ENCODE results near the gene FAM114A1.
"Not testable (repeated sequence)": the region's sequence is repeated elsewhere in the genome, so short reads cannot be mapped to it uniquely, and the experiment has no call there.

The FAM114A1 gene

DNA sequence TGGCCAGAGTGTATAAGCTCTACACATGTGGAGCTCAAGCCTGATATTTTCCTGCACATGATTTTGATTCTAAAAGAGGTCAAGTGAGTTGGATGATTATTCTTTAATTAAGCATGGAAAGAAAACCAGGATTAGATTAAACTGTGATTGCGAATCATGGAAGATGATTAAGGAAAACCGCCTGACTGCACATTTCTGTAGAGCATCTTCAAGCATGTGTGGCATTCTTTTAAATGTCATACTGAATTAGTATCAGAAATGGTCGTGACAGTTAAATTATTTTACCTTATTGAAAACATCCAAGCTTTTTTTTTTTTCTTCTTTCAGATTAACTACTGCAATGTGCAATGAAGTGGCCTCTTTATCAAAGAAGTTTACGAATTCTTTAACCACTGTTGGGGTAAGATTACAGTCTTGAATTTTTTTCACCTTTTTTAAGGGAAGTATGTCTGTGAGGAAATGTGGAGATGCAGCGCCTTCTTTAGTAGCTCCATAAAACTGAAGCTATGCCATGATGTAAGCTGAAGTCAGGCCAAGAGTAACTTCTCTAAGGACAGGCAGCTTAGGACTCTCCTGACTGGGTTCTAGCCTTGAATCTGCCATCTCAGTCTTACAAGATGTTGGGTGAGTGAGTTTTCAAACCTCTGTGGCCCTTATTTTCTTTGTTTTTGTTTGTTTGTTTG is 67.9 kb downstream of the FAM114A1 start:
- Histone ChIP-seq H3K27me3 (ENCODE audit: insufficient read depth, low read length) (no peaks in the 10 kb centered on the region), H3K9me3 (ENCODE audit: low read length) (no peaks in the 10 kb centered on the region), H2AFZ (ENCODE audit: low read depth, low read length) (no peak overlapping the region), H3K4me1 (ENCODE audit: insufficient read depth, low read length) (peaks cover 6% of the 10 kb centered on the region), H3K4me3 (ENCODE audit: low read length) (no peak overlapping the region), H3K36me3 (ENCODE audit: insufficient read depth, low read length) (no peaks in the 10 kb centered on the region)

DNA sequence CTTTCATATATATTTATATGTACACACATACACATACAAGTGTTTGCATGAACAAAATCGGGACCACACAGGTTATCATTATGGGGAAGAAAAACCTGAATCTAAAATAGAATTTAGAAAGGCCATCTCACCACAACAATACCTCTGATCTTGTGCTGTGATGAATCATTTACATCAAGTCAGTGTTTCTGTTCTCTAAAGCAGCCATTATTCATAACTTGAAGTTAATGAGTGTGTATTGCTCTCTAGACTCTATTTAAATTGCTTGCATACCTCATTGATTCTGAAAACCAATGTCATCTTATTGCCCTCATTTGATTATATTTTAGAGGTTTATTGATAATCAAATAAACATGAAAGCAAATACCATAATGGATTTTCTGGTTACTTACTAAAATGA is 71.6 kb downstream of the FAM114A1 start:
- H2AFZ ChIP-seq (ENCODE audit: low read depth, low read length), result no peak overlapping the region
- no peaks in the 10 kb centered on the region for H3K4me1 ChIP-seq (ENCODE audit: insufficient read depth, low read length)
- no peaks in the 10 kb centered on the region for H3K9me3 ChIP-seq (ENCODE audit: low read length)
- H3K4me3 ChIP-seq (ENCODE audit: low read length), result no peak overlapping the region
- H3K36me3 ChIP-seq (ENCODE audit: insufficient read depth, low read length), result no peaks in the 10 kb centered on the region
- no peaks in the 10 kb centered on the region for H3K27me3 ChIP-seq (ENCODE audit: insufficient read depth, low read length)

- no peak overlapping the region for H3K4me3 ChIP-seq (ENCODE audit: low read length)
- H2AFZ ChIP-seq (ENCODE audit: low read depth, low read length), result no peak overlapping the region
- H3K9me3 ChIP-seq (ENCODE audit: low read length), result no peaks in the 10 kb centered on the region
- no peaks in the 10 kb centered on the region for H3K27me3 ChIP-seq (ENCODE audit: insufficient read depth, low read length)
- H3K4me1 ChIP-seq (ENCODE audit: insufficient read depth, low read length), result no peaks in the 10 kb centered on the region
- no peaks in the 10 kb centered on the region for H3K36me3 ChIP-seq (ENCODE audit: insufficient read depth, low read length)
Observed at GRCh38 chr4:38940476-38940875, 72.9 kb downstream of the FAM114A1 start.

DNA sequence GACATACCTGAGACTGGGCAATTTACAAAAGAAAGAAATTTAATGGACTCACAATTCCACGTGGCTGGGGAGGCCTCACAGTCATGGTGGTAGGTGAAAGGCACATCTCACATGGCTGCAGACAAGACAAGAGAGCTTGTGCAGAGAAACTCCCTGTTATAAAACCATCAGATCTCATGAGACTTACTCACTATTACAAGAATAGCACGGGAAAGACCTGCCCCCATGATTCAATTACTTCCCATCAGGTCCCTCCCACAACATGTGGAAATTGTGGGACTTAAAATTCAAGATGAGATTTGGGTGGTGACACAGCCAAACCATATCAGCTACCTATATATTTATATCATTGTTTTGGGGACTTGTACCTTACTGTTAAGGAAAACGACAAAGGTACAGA is 74.3 kb downstream of the FAM114A1 start:
- not testable (repeated sequence) for H3K4me3 ChIP-seq (ENCODE audit: low read length); H3K4me1 ChIP-seq (ENCODE audit: insufficient read depth, low read length); H2AFZ ChIP-seq (ENCODE audit: low read depth, low read length); H3K9me3 ChIP-seq (ENCODE audit: low read length); H3K27me3 ChIP-seq (ENCODE audit: insufficient read depth, low read length); H3K36me3 ChIP-seq (ENCODE audit: insufficient read depth, low read length)

DNA sequence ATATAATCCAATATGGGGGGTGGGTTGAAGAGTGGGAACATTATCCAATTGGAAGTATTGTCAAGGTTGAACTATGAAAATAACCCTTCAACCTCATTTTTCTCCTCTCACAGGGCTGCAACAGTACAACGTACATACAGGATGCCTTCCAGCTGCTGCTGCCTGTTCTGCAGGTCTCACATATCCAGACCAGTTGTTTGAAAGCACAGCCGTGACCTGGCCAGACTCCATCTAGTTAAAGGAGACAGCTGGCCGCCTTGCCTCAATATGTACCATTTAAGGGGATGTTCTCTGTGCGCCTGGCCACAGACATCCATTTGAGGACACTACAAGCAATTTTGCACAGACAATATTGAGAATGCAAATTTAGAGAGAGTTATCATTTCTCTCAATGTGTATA is 75.7 kb downstream of the FAM114A1 start:
- Histone ChIP-seq H3K4me1 (ENCODE audit: insufficient read depth, low read length) (no peaks in the 10 kb centered on the region), H3K9me3 (ENCODE audit: low read length) (no peaks in the 10 kb centered on the region), H3K36me3 (ENCODE audit: insufficient read depth, low read length) (no peaks in the 10 kb centered on the region), H3K4me3 (ENCODE audit: low read length) (no peak overlapping the region), H2AFZ (ENCODE audit: low read depth, low read length) (no peak overlapping the region), H3K27me3 (ENCODE audit: insufficient read depth, low read length) (no peaks in the 10 kb centered on the region)

DNA sequence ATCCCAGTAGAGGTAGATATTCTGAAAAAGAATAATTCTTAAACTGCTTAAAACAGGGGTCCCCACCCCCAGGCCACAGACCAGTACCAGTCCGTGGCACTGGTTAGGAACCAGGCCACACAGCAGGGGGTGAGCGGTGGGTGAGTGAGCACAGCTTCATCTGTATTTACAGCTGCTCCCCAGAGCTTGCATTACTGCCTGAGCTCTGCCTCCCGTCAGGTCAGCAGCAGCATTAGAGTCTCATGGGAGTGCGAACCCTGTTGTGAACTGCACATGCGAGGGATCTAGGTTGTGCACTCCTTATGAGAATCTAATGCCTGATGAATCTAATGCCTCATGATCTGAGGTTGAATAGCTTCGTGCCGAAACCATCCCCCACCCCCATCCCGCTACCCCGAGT is 76.8 kb downstream of the FAM114A1 start:
- Histone ChIP-seq H3K4me1 (ENCODE audit: insufficient read depth, low read length) (no peaks in the 10 kb centered on the region), H3K36me3 (ENCODE audit: insufficient read depth, low read length) (no peaks in the 10 kb centered on the region)

DNA sequence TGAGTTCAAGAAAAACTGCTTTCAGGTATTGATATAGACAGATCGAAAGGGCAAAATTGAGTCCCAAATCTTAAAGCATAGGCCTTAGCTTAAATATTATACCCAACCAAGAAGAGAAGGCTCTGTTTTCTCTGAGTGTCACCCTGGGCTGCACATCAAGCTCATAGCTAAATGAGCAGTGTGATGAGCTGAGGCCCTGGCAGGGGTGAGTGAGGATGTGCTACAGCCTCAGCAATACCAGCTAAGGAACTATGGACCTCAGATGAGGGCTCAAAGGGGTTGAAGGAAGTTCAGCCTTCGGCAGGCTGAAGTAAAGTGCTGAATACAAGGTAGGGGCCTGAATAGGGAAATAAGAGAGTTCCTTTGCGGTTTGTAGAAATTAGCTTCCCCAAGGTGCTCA is 79.3 kb downstream of the FAM114A1 start:
- Histone ChIP-seq H3K4me1 (ENCODE audit: insufficient read depth, low read length) (no peaks in the 10 kb centered on the region), H3K36me3 (ENCODE audit: insufficient read depth, low read length) (no peaks in the 10 kb centered on the region), H3K27me3 (ENCODE audit: insufficient read depth, low read length) (no peaks in the 10 kb centered on the region), H3K4me3 (ENCODE audit: low read length) (no peak overlapping the region), H3K9me3 (ENCODE audit: low read length) (no peaks in the 10 kb centered on the region), H2AFZ (ENCODE audit: low read depth, low read length) (no peak overlapping the region)

More for the DNA sequence above, 76.8 kb downstream of the FAM114A1 start:
- Histone ChIP-seq H3K27me3 (ENCODE audit: insufficient read depth, low read length) (no peaks in the 10 kb centered on the region), H2AFZ (ENCODE audit: low read depth, low read length) (no peak overlapping the region), H3K9me3 (ENCODE audit: low read length) (no peaks in the 10 kb centered on the region), H3K4me3 (ENCODE audit: low read length) (no peak overlapping the region)

- Histone ChIP-seq H3K27me3 (ENCODE audit: insufficient read depth, low read length) (no peaks in the 10 kb centered on the region), H3K4me3 (ENCODE audit: low read length) (no peak overlapping the region), H3K4me1 (ENCODE audit: insufficient read depth, low read length) (no peaks in the 10 kb centered on the region), H3K9me3 (ENCODE audit: low read length) (no peaks in the 10 kb centered on the region), H2AFZ (ENCODE audit: low read depth, low read length) (no peak overlapping the region), H3K36me3 (ENCODE audit: insufficient read depth, low read length) (no peaks in the 10 kb centered on the region)
Observed at GRCh38 chr4:38948551-38948950, 80.9 kb downstream of the FAM114A1 start.

DNA sequence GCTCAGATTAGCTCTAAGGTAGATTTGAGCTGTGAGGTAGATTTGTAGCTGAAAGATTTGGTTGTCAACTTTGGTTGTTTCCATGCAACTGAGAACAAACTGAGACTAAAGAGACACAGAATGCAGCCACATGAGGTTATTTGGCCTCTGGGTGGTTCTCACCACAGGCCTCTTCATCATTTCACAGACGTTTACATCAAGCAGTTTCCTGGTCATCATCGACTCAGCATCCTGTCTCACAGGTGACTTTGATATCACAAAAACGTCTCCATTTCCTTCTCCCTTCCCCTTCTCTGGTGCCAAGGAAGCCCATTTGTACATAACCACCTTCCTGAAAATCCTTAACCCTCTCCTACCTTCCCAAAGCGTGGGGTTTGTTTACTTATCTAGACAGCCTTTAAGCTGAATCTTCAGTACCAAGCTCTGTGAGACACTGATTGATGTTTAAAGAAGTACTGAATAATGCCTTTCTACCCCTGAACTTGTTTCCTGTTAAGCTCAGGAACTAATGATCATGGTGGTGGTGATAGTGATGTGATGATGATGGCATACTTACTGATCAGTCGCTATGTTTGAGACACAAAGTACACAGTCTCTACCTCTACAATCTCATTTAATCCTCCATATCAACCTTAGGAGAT is 81.9 kb downstream of the FAM114A1 start:
- Histone ChIP-seq H3K9me3 (ENCODE audit: low read length) (no peaks in the 10 kb centered on the region), H3K4me1 (ENCODE audit: insufficient read depth, low read length) (no peaks in the 10 kb centered on the region), H2AFZ (ENCODE audit: low read depth, low read length) (no peak overlapping the region), H3K36me3 (ENCODE audit: insufficient read depth, low read length) (no peaks in the 10 kb centered on the region), H3K4me3 (ENCODE audit: low read length) (no peak overlapping the region), H3K27me3 (ENCODE audit: insufficient read depth, low read length) (no peaks in the 10 kb centered on the region)

GRCh38 chr4:38950159-38950558 is 82.6 kb downstream of the FAM114A1 start:
- H3K9me3 ChIP-seq (ENCODE audit: low read length), result no peaks in the 10 kb centered on the region
- no peak overlapping the region for H2AFZ ChIP-seq (ENCODE audit: low read depth, low read length)
- no peaks in the 10 kb centered on the region for H3K36me3 ChIP-seq (ENCODE audit: insufficient read depth, low read length)
- no peaks in the 10 kb centered on the region for H3K4me1 ChIP-seq (ENCODE audit: insufficient read depth, low read length)
- no peak overlapping the region for H3K4me3 ChIP-seq (ENCODE audit: low read length)
- H3K27me3 ChIP-seq (ENCODE audit: insufficient read depth, low read length), result no peaks in the 10 kb centered on the region

DNA sequence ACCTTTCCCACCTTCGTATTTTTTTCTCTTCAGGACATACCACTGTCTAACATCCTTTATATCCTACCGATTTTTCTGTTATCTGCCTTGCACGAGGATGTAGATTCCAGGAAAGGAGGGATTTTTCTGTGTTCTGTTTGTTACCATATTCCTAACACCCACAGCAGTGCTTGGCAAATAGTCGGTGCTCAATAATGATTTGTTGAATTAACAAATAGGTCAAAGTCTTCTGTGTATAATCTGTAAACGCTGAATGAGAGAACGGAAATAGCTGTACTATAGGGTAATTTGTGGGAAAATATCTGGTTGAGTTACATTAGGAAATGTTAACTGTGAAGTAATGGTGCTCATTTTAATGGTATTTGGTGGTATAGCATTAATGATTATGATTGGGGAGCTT is 83.1 kb downstream of the FAM114A1 start:
- H3K27me3 ChIP-seq (ENCODE audit: insufficient read depth, low read length), result no peaks in the 10 kb centered on the region
- no peak overlapping the region for H2AFZ ChIP-seq (ENCODE audit: low read depth, low read length)
- no peak overlapping the region for H3K4me3 ChIP-seq (ENCODE audit: low read length)
- no peaks in the 10 kb centered on the region for H3K9me3 ChIP-seq (ENCODE audit: low read length)
- no peaks in the 10 kb centered on the region for H3K36me3 ChIP-seq (ENCODE audit: insufficient read depth, low read length)
- H3K4me1 ChIP-seq (ENCODE audit: insufficient read depth, low read length), result peaks cover 2% of the 10 kb centered on the region

DNA sequence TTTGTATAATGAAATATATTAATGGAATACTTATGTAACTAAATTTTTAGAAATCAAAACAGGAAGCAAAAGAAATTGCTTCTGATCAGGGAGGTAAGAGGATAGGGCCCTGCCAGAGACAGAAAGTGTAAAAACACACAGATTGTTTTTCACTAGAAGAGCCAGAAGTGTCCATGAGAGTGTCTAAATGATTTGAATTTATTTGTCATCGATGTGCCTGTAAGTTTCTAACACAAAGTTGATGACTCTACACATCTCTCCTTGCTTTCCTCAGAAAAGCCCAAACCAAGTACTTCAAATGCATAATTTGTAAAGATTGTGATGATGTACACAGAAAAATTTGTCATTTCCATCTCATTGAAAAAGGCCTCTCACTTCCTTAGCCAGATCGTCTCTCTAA is 84.0 kb downstream of the FAM114A1 start:
- Histone ChIP-seq H3K4me1 (ENCODE audit: insufficient read depth, low read length) (peaks cover 7% of the 10 kb centered on the region), H3K36me3 (ENCODE audit: insufficient read depth, low read length) (no peaks in the 10 kb centered on the region), H3K27me3 (ENCODE audit: insufficient read depth, low read length) (no peaks in the 10 kb centered on the region), H3K9me3 (ENCODE audit: low read length) (no peaks in the 10 kb centered on the region), H2AFZ (ENCODE audit: low read depth, low read length) (no peak overlapping the region), H3K4me3 (ENCODE audit: low read length) (no peak overlapping the region)

DNA sequence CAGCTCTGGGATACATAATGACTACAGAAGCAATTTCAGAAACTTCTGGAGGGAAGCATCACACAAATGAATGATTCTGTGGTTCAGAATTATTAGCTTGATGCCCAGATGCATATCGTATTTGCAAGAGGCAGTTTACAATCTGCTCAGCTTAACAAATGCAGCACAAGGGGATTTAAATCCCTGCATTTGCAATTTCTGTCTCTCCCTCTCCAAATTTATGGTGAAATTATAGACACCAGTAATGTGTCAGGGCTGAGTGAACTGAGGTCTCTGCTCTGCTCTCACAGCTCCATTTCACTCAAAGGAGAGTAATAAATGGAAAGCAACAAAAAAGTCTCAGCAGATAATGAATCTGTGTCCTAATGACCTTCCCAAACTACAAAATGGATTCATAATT is 84.4 kb downstream of the FAM114A1 start:
- no peak overlapping the region for H3K4me3 ChIP-seq (ENCODE audit: low read length)
- peaks cover 7% of the 10 kb centered on the region for H3K4me1 ChIP-seq (ENCODE audit: insufficient read depth, low read length)
- no peaks in the 10 kb centered on the region for H3K9me3 ChIP-seq (ENCODE audit: low read length)

GRCh38 chr4:38954727-38955126 is 87.1 kb downstream of the FAM114A1 start:
- peaks cover 7% of the 10 kb centered on the region for H3K4me1 ChIP-seq (ENCODE audit: insufficient read depth, low read length)
- H3K36me3 ChIP-seq (ENCODE audit: insufficient read depth, low read length), result no peaks in the 10 kb centered on the region
- no peak overlapping the region for H2AFZ ChIP-seq (ENCODE audit: low read depth, low read length)
- H3K27me3 ChIP-seq (ENCODE audit: insufficient read depth, low read length), result no peaks in the 10 kb centered on the region
- no peaks in the 10 kb centered on the region for H3K9me3 ChIP-seq (ENCODE audit: low read length)
- H3K4me3 ChIP-seq (ENCODE audit: low read length), result no peak overlapping the region

More for the DNA sequence above, 84.4 kb downstream of the FAM114A1 start:
- Histone ChIP-seq H3K36me3 (ENCODE audit: insufficient read depth, low read length) (no peaks in the 10 kb centered on the region), H2AFZ (ENCODE audit: low read depth, low read length) (no peak overlapping the region), H3K27me3 (ENCODE audit: insufficient read depth, low read length) (no peaks in the 10 kb centered on the region)
